ENCODE measurements around the gene CASP10. TPM values are rescaled to one million over a fixed set of nuclear protein-coding genes. Genes with fewer than 3 reads are reported as not detected.

The CASP10 gene
- total RNA-seq, 2 donors from 2014 or later = 3.5 to 6.8 TPM

DNA sequence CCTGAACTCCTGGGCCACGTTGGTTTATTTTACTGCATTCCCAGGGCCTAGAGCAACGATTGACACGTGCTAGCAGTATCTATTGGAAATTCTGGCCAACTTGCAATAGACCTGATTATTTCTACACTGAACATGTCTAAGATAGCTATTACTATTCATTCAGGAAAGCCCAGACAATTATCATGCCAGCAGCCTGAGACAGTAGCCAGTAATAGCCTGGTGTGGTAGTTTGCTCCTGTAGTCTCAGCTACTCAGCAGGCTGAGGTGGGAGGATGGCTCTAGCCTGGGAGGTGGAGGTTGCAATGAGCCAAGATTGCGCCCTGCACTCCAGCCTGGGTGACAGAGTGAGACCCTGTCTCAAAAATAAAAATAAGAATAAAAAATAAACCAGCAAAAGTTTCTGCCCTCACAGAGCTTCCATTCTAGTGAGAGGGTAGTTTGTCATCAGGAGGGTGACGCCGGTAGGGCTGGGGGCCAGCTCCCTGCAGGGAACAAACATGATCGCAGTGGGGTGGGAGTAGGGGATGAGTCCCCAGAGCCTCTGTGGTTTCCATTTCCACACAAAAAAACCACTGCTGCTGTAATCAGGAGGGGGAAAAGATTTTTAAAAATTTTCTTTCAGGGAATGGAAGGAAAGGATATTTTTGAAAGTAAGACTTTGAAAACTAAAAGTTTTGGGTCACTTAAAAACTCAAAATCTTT is 81.7 kb downstream of the CASP10 start:
- no peak overlapping the region for H3K4me3 ChIP-seq
- TF ChIP-seq CTCF (IDR thresholded peaks at IDR 0.05) = no peak
- no peaks in the 10 kb centered on the region for H3K36me3 ChIP-seq
- no peak for DNase-seq (ENCODE audit: low spot score)
- H3K27me3 ChIP-seq = no peaks in the 10 kb centered on the region
- no peak overlapping the region for H3K27ac ChIP-seq
- H3K9me3 ChIP-seq = no peaks in the 10 kb centered on the region
- H3K4me1 ChIP-seq = peaks cover 0 to 5% of the 10 kb centered on the region in 2 donors

DNA sequence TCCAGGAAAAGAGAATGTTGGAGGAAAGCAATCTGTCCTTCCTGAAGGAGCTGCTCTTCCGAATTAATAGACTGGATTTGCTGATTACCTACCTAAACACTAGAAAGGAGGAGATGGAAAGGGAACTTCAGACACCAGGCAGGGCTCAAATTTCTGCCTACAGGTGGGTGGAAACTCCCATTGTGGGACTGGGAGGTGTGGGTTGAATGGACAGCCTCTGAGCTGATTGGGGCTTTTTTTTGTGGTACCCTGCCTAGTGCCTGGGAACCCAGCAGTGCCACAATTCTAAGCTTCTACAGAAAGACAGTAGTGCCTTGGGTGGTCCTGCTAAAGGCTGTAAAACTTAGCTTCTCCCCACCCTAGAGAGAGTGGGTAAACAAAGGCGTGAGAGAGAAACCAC is 83.7 kb downstream of the CASP10 start:
- no peak for TF ChIP-seq CTCF (IDR thresholded peaks at IDR 0.05)
- Histone ChIP-seq H3K27me3 (no peaks in the 10 kb centered on the region), H3K9me3 (no peaks in the 10 kb centered on the region), H3K27ac (no peak overlapping the region), H3K4me1 (no peaks in the 10 kb centered on the region), H3K4me3 (no peak overlapping the region), H3K36me3 (no peaks in the 10 kb centered on the region)
- no peak for DNase-seq (ENCODE audit: low spot score)

DNA sequence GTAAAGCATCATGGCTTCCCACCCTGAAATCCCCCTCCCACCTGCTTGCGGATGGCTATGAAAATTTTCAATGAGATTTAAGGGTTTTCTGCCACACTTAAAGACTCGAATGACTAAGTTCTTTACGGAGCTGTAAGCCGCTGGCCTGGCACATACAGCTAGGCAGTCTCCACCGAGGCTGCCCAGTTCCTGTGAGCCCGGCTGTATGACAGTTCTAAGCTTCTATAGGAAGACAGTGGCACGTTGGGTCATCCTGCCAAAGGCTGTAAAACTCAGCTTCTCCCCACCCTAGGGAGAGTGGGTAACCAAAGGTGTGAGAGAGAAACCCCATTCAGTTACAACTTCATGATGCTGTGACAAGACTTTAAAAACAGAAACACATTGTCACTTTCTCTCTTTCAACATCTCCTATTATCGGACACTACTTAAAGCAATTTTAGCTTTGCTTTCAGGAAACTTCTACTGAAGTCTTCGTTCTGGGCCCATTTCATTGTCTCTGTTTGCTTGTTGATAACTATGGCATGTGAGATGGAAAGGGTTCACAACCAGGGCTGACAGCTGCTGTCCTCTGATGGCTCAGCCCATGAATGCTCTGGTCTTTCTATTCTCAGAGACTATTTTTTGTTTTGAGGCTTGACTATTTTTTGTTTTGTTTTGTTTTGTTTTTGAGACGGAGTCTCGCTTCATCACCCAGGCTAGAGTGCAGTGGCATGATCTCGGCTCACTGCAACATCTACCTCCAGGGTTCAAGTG is 84.5 kb downstream of the CASP10 start:
- no peak for DNase-seq (ENCODE audit: low spot score)
- H3K4me1 ChIP-seq = no peaks in the 10 kb centered on the region
- no peak for TF ChIP-seq CTCF (IDR thresholded peaks at IDR 0.05)
- no peak overlapping the region for H3K27ac ChIP-seq
- no peaks in the 10 kb centered on the region for H3K9me3 ChIP-seq
- H3K27me3 ChIP-seq = no peaks in the 10 kb centered on the region
- H3K4me3 ChIP-seq = no peak overlapping the region
- H3K36me3 ChIP-seq = peaks cover 2% of the 10 kb centered on the region

DNA sequence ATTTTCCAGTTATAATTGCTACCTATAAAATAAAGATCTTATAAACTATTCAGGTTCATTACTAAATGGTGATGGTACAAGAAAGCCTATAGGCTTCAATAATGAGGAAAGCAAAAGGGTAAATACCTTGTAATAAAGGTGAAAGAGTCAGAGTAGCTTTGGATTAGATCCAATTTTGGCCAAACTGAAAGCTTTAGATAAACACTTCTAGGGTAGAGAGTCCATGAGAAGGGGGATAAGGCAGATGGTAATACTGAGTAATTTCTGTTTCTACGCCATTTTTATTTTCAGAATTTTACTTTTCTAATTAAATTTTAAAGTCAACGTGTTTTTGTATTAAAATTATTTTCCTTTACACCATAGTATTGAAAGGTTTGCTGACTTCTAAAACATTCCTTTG is 86.8 kb downstream of the CASP10 start:
- no peak overlapping the region for H3K4me3 ChIP-seq
- TF ChIP-seq CTCF (IDR thresholded peaks at IDR 0.05) = no peak
- no peak for DNase-seq (ENCODE audit: low spot score)
- H3K4me1 ChIP-seq = no peaks in the 10 kb centered on the region
- H3K9me3 ChIP-seq = no peaks in the 10 kb centered on the region
- H3K27ac ChIP-seq = no peak overlapping the region
- peaks cover 9% of the 10 kb centered on the region for H3K36me3 ChIP-seq
- H3K27me3 ChIP-seq = no peaks in the 10 kb centered on the region

GRCh38 chr2:201270293-201271001 is 87.5 kb downstream of the CASP10 start:
- Histone ChIP-seq H3K27ac (no peak overlapping the region), H3K27me3 (no peaks in the 10 kb centered on the region), H3K9me3 (no peaks in the 10 kb centered on the region), H3K36me3 (peaks cover 16% of the 10 kb centered on the region), H3K4me1 (no peaks in the 10 kb centered on the region), H3K4me3 (no peak overlapping the region)
- no peak for TF ChIP-seq CTCF (IDR thresholded peaks at IDR 0.05)
- no peak for DNase-seq (ENCODE audit: low spot score)

Data from right atrium auricular region (tissue), 2 donors.